SK-N-SH treated with all-trans-retinoic acid at 6 μM for 48 hours (cell line): Measurements from ENCODE around the gene CDCA4.

Experiments used
- ARNTL ChIP-seq: fragments of 450-650 bp; formaldehyde crosslinking; IDR thresholded peaks from 2 replicates; pipeline ENCODE4 v1.5.0; 2020; ENCODE audit warnings: low read depth, mild to moderate bottlenecking, moderate library complexity, borderline replicate concordance
- BACH2 ChIP-seq: fragments of 250-450 bp; sonication (Bioruptor Pico); IDR thresholded peaks from 2 replicates; pipeline ENCODE4 v1.9.0; 2021; ENCODE audit warnings: mild to moderate bottlenecking, borderline replicate concordance
- GLIS3 ChIP-seq: fragments of 250-450 bp; sonication (Bioruptor Pico); IDR thresholded peaks from 2 replicates; pipeline ENCODE4 v1.5.0; 2020; ENCODE audit warnings: mild to moderate bottlenecking, moderate library complexity
- ISL1 ChIP-seq: fragments of 250-450 bp; sonication (Bioruptor Pico); IDR thresholded peaks from 2 replicates; pipeline ENCODE4 v2.1.2; 2022; ENCODE audit warnings: mild to moderate bottlenecking, moderate library complexity
- OSR1 ChIP-seq: fragments of 250-450 bp; sonication (Bioruptor Pico); IDR thresholded peaks from 2 replicates; pipeline ENCODE4 v1.8.0; 2022; ENCODE audit warnings: moderate library complexity, mild to moderate bottlenecking, inconsistent platforms
- RARB ChIP-seq: fragments of 250-450 bp; sonication (Bioruptor Pico); IDR thresholded peaks from 2 replicates; pipeline ENCODE4 v1.8.0; 2021; ENCODE audit warnings: mild to moderate bottlenecking, moderate library complexity
- TOX ChIP-seq: fragments of 250-450 bp; sonication (Bioruptor Pico); IDR thresholded peaks from 2 replicates; pipeline ENCODE4 v1.8.0; 2021; ENCODE audit warnings: mild to moderate bottlenecking, moderate library complexity, borderline replicate concordance
- ZFP3 ChIP-seq: fragments of 250-450 bp; sonication (Bioruptor Pico); IDR thresholded peaks from 2 replicates; pipeline ENCODE4 v1.5.0; 2020; ENCODE audit warnings: mild to moderate bottlenecking, moderate library complexity
- ZFP30 ChIP-seq: fragments of 450-650 bp; formaldehyde crosslinking; IDR thresholded peaks from 2 replicates; pipeline ENCODE4 v1.5.0; 2022; ENCODE audit warnings: mild to moderate bottlenecking, moderate library complexity
- ZNF565 ChIP-seq: fragments of 450-650 bp; formaldehyde crosslinking; conservative IDR thresholded peaks from 2 replicates; pipeline ENCODE4 v1.5.0; 2020; ENCODE audit warnings: low read depth, mild to moderate bottlenecking, moderate library complexity
- TF ChIP-seq, protein P1 (sequence below): fragments of 250-450 bp; sonication (Bioruptor Pico); IDR thresholded peaks from 2 replicates; pipeline ENCODE4 v1.5.1; 2020; ENCODE audit warnings: low read depth, mild to moderate bottlenecking, moderate library complexity

DNA sequence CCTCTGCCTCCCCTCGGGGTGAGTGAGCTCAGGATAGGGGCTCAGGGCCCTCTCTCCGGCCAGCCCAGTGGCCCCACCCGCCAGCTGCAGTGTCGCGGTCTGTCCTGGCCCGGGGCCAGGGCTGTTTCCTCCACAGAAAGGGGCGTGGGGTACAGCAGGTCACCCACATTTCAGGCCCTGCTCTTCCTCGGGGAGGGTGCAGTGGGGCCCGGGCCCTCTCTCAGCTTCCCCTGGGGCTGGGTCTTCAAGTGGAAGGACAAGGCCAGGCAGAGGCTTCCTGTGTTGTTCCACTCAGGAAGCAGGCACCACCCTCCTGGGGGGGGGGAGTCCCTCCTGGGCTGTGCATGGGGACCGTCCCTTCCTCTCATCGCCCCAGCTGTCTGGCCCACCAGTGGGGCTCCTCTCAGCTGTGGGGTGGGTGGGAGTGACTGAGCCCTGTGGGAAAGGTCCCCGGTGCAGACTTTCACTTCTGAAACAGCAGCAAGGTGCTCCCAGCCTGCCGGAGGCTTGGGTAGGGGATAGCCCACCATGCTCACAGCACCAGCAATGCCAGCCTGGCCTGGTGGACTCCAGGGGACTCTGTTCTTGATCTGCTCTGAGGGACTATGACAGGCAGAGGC lies 40.7 kb upstream of the CDCA4 start:
- TF ChIP-seq TOX (CRISPR knock-in tag) (no peak), ZFP3 (CRISPR knock-in tag) (no peak), GLIS3 (CRISPR knock-in tag) (no peak), ZFP30 (CRISPR knock-in tag) (no peak), RARB (CRISPR knock-in tag) (no peak), OSR1 (CRISPR knock-in tag) (no peak), ARNTL (no peak), ISL1 (CRISPR knock-in tag) (no peak), ZNF565 (CRISPR knock-in tag) (no peak), BACH2 (CRISPR knock-in tag) (no peak)
- TF ChIP-seq, protein P1, sequence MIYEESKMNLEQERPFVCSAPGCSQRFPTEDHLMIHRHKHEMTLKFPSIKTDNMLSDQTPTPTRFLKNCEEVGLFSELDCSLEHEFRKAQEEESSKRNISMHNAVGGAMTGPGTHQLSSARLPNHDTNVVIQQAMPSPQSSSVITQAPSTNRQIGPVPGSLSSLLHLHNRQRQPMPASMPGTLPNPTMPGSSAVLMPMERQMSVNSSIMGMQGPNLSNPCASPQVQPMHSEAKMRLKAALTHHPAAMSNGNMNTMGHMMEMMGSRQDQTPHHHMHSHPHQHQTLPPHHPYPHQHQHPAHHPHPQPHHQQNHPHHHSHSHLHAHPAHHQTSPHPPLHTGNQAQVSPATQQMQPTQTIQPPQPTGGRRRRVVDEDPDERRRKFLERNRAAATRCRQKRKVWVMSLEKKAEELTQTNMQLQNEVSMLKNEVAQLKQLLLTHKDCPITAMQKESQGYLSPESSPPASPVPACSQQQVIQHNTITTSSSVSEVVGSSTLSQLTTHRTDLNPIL (CRISPR knock-in tag), result no peak
